GM18498 (cell line): ENCODE measurements around the gene GLDC.
"Not testable (repeated sequence)": the region's sequence is repeated elsewhere in the genome, so short reads cannot be mapped to it uniquely, and the experiment has no call there.

Experiments used
- ATAC-seq: cut with Tn5 transposase; IDR thresholded peaks from one replicate; pipeline ENCODE4 v1.9.1; 2021; ENCODE audit warnings: mild to moderate bottlenecking, moderate library complexity; ENCODE audit not compliant: unreplicated experiment

The GLDC gene

DNA sequence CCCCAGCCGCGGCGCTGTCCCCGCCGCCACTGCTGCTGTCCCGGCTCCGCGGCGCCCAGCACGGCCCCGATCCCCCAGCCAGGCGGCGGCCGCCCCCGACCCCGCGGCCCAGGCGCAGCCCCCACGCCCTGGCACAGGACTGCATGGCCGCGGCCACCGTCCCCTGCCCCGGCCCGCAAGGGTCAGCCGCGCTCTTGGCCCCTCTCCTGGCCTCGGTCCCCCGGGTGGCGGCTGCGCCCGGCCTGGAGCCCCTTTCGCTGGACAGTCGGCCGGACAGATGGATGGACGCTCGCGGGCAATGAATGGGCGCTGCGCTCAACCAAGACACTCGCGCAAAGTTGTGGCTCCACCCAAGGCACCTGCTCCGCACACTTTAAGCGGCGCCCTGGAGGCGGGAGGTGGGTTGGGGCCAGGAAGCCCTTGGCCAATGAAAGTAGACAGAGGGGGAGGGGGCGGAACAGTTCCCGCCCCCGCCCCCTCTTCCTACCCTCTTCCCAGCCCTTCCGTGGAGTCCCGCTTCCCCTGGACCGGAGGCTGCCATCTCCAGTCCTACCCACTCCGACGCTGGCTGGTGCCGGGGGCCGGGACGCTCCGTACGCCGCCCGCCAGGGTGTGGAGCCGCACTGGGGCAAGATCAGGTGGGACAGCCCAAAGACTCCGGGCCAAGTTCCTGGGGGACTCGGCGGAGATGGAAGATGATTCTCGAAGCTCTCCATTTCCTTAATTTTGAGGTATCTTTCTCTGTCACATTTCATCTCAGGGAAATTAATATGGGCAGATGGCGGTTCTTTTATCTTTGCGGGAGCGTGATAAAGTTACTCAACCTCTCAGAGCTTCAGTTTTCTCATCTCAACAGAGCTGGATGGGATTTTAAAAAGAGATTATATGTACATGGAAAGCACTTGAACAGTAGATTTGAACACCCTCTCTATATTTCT is at the start of gene GLDC:
Gene GLDC (minus strand): TSS at position 375 of the 938 bp plus-strand sequence. CDS start 230 bp downstream, at position 145.
- ATAC-seq = peak; percentile 94

DNA sequence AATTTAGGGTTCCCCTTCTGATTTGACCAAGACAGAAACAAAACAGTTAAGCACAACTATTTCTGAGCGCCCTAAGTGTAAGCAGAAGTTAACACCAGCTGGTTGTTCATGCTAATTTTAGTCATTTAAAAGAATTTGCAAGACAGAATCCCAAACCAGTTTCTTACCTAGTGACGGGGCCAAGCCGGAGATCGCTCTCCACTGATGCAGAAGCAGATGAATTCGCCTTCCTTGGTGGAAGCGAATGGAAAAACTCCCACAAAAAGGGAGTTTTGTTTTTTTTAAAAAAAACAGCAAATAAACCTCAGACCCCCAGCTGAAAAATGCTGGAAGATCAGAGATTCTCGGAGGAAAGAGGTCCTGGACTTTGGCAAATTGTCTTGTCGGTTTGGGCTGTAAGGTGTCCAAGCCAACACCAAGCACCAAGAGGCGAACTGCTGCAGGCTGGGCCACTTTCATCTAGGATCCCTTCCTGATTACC is 47.4 kb upstream of the GLDC start:
- ATAC-seq = peak; percentile 41

DNA sequence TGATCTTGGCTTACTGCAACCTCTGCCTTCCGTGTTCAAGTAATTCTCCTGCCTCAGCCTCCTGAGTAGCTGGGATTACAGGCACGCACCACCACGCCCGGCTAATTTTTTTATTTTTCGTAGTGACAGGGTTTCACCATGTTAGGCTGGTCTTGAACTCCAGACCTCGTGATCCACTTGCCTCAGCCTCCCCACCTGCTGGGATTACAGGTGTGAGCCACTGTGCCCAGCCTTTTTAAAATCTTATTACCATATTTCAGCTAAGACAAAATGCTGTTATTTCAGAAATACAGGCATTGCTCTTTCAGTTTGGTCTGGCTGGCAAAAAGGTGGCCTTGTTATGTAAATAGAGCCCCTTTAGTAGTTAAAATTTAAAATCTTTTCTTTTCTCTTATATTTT is 46.9 kb upstream of the GLDC start:
- peak; percentile 3 for ATAC-seq

DNA sequence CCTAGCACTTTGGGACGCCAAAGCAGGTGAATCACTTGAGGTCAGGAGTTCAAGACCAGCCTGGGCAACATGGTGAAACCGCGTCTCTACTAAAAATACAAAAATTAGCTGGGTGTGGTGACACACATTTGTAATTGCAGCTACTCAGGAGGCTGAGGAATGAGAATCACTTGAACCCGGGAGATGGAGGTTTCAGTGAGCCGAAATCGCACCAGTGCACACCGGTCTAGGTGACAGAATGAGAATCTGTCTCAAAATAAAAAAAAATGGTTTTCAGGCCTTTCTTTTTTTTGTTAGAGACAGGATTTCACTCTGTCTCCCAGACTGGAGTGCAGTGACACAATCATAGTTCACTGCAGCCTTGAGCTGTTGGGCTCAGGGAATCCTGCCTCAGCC is 45.1 kb upstream of the GLDC start:
- not testable (repeated sequence) for ATAC-seq

GRCh38 chr9:6689893-6690674 is 44.6 kb upstream of the GLDC start:
- no peak for ATAC-seq

DNA sequence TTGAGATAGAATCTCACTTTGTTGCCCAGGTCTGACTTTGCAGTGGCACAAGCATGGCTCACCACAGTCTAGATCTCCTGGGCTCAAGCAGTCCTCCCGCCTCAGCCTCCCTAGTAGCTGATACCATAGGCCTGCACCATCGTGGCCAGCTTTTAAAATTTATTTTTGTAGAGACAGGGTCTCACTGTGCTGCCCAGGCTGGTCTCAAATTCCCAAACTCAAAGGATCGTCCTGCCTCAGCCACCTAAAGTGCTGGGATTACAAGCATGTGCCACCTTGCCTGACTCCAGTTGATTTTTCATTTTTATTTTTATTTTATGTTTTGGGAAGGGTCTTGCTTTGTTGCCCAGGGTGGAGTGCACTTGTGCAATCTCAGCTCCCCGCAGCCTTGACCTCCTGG is 41.7 kb upstream of the GLDC start:
- no peak for ATAC-seq

DNA sequence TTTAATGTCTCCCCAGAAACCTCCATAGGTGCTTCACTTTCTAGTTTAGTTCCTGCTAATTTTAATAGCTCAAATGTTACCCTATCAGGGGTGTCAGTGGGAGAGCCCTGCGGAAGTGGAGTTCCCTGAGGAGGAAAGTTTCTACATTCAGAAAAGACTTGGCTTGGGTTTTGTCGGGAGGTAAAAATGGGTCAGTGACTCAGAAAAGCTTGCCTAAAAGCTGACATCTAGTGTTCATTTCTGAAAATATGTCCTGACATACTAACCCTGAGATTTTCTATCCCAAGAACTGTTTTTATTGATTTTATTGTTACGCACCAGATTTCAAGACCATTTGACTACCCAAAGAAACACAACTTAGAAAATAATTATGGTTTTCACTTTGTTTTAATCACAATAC is 40.9 kb upstream of the GLDC start:
- ATAC-seq = no peak

- ATAC-seq = no peak
Measured at GRCh38 chr9:6681957-6682501, 36.5 kb upstream of the GLDC start.

- peak; percentile 78 for ATAC-seq
Measured at GRCh38 chr9:6681147-6681956, 35.8 kb upstream of the GLDC start.

GRCh38 chr9:6680797-6681146 is 35.2 kb upstream of the GLDC start:
- ATAC-seq = peak; percentile 33

DNA sequence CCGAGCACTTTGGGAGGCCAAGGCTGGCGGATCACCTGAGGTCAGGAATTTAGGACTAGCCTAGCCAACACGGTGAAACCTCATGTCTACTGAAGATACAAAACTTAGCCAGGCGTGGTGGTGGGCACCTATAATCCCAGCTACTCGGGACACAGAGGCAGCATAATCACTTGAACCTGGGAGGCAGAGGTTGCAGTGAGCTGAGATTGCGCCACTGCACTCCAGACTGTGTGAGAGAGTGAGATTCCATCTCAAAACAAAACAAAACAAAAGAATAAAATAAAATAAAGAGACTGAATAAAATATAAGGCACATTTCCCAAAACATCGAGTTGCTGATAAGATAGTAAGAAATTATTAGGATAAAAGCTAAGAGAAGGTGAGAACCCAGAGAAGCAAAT is 32.3 kb upstream of the GLDC start:
- no peak for ATAC-seq

- ATAC-seq = no peak
Measured at GRCh38 chr9:6676254-6676921, 30.9 kb upstream of the GLDC start.

- no peak for ATAC-seq
Measured at GRCh38 chr9:6675268-6675667, 29.7 kb upstream of the GLDC start.

GRCh38 chr9:6673326-6674025 is 27.9 kb upstream of the GLDC start:
- ATAC-seq = peak; percentile 63

- ATAC-seq = no peak
Measured at GRCh38 chr9:6672118-6672517, 26.6 kb upstream of the GLDC start.

GRCh38 chr9:6671416-6671815 is 25.9 kb upstream of the GLDC start:
- no peak for ATAC-seq

GRCh38 chr9:6669881-6670280 is 24.4 kb upstream of the GLDC start:
- no peak for ATAC-seq

GRCh38 chr9:6667633-6668280 is 22.2 kb upstream of the GLDC start:
- no peak for ATAC-seq

DNA sequence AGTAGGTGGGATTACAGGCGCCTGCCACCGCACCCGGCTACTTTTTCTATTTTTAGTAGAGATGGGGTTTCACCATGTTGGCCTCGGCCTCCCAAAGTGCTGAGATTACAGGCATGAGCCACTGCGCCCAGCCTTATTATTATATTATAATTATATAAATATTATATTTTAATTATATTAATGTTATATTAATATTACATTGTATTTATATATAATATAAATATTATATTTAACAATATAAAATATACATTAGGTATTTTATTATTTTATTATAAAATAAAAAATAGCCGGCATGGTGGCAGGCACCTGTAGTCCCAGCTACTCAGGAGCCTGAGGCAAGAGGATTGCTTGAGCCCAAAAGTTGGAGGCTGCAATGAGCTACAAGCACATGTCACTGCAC is 21.6 kb upstream of the GLDC start:
- ATAC-seq = no peak
